Measurements from ENCODE around the gene BTLA. TPM values are rescaled to one million over a fixed set of nuclear protein-coding genes. Genes with fewer than 3 reads are reported as not detected.

The BTLA gene
- total and polyA plus RNA-seq, 2 of the 13 experiments (the other 11 are each of a cell fraction or from before 2014, with no cell fraction given), result not detected

- FAIRE-seq, result no peak
- no peaks in the 10 kb centered on the region for H3K9me3 ChIP-seq (ENCODE audit: low read length)
- H3K79me2 ChIP-seq (ENCODE audit: insufficient read depth, low read length), result no peaks in the 10 kb centered on the region
- H3K9ac ChIP-seq (ENCODE audit: insufficient read depth, low read depth, low read length), result no peak overlapping the region
- H3K4me1 ChIP-seq (ENCODE audit: insufficient read depth, low read length), result no peaks in the 10 kb centered on the region
- no peak overlapping the region for H3K4me3 ChIP-seq (replicated peaks in 1 of 3; ENCODE audit: insufficient read depth in 1 of 3, low read depth in 2 of 3, low read length in 3 of 3)
- in situ Hi-C loops (cut with HindIII; ENCODE audit: extremely low pct_ligation_motif_present, low pct_unique_long_range_greater_than_20kb), result no loop called here
- no peak for ATAC-seq
- no peak for TF ChIP-seq ZNF768 (CRISPR knock-in tag; IDR thresholded peaks at IDR 0.05)
- no peak for TF ChIP-seq ZZZ3 (CRISPR knock-in tag; IDR thresholded peaks at IDR 0.05; ENCODE audit: borderline replicate concordance)
- TF ChIP-seq CSRNP2 (CRISPR knock-in tag; conservative IDR thresholded peaks at IDR 0.05; ENCODE audit: low read depth), result no peak
- no peak for TF ChIP-seq ZBTB38 (CRISPR knock-in tag; IDR thresholded peaks at IDR 0.05)
- no peak for TF ChIP-seq NCOA1 (CRISPR knock-in tag; IDR thresholded peaks at IDR 0.05)
- no peak for TF ChIP-seq MAX (IDR thresholded peaks at IDR 0.05)
- no peak for TF ChIP-seq MBNL3 (CRISPR knock-in tag; conservative IDR thresholded peaks at IDR 0.05)
- H3K4me2 ChIP-seq (ENCODE audit: low read depth, low read length), result no peak overlapping the region
- 0% methylated on average over 3 of the region's 3 CpGs for WGBS (ENCODE audit: low lambda C conversion rate)
- POLR2A ChIA-PET, result no interaction called here
- DNase-seq (ENCODE audit: low spot score), result no peak
- no TSS peak for BruUV-seq (replicated peaks)
- H3K36me3 ChIP-seq (replicated peaks in 1 of 2; ENCODE audit: control insufficient read depth in 1 of 2, insufficient read depth in 2 of 2, low read length in 2 of 2), result no peaks in the 10 kb centered on the region
- no peaks in the 10 kb centered on the region for H4K20me1 ChIP-seq (ENCODE audit: insufficient read depth, low read length)
- intact Hi-C loops (cut with micrococcal nuclease; ENCODE audit: unreplicated experiment), result no loop called here
- no peaks in the 10 kb centered on the region for H3K27me3 ChIP-seq (ENCODE audit: control insufficient read depth in 1 of 2, insufficient read depth in 2 of 2, low read length in 2 of 2)
- CTCF ChIA-PET (ENCODE audit: low intra/inter-chr PET ratio, low total read pairs), result no interaction called here
- no peak overlapping the region for H3K27ac ChIP-seq (ENCODE audit: extremely low read length, insufficient read depth, low read length)
- no peak overlapping the region for H2AFZ ChIP-seq (ENCODE audit: low read length)
Measured at GRCh38 chr3:112429960-112430359, 69.3 kb downstream of the BTLA start.

- H3K79me2 ChIP-seq (ENCODE audit: insufficient read depth, low read length), result no peaks in the 10 kb centered on the region
- no peak for FAIRE-seq
- H4K20me1 ChIP-seq (ENCODE audit: insufficient read depth, low read length), result no peaks in the 10 kb centered on the region
- no peaks in the 10 kb centered on the region for H3K9me3 ChIP-seq (ENCODE audit: low read length)
- intact Hi-C loops (cut with micrococcal nuclease; ENCODE audit: unreplicated experiment), result no loop called here
- no TSS peak for BruUV-seq (replicated peaks)
- ChIA-PET CTCF (ENCODE audit: low intra/inter-chr PET ratio, low total read pairs) (no interaction called here), POLR2A (no interaction called here)
- no peaks in the 10 kb centered on the region for H3K36me3 ChIP-seq (replicated peaks in 1 of 2; ENCODE audit: control insufficient read depth in 1 of 2, insufficient read depth in 2 of 2, low read length in 2 of 2)
- no peak overlapping the region for H2AFZ ChIP-seq (ENCODE audit: low read length)
- no peaks in the 10 kb centered on the region for H3K4me1 ChIP-seq (ENCODE audit: insufficient read depth, low read length)
- no peaks in the 10 kb centered on the region for H3K27me3 ChIP-seq (ENCODE audit: control insufficient read depth in 1 of 2, insufficient read depth in 2 of 2, low read length in 2 of 2)
- 8% methylated on average over 5 of the region's 5 CpGs for WGBS (ENCODE audit: low lambda C conversion rate)
- in situ Hi-C loops (cut with HindIII; ENCODE audit: extremely low pct_ligation_motif_present, low pct_unique_long_range_greater_than_20kb), result no loop called here
- no peak overlapping the region for H3K27ac ChIP-seq (ENCODE audit: extremely low read length, insufficient read depth, low read length)
- H3K4me3 ChIP-seq (replicated peaks in 1 of 3; ENCODE audit: insufficient read depth in 1 of 3, low read depth in 2 of 3, low read length in 3 of 3), result no peak overlapping the region
- no peak overlapping the region for H3K9ac ChIP-seq (ENCODE audit: insufficient read depth, low read depth, low read length)
- DNase-seq (ENCODE audit: low spot score), result no peak
- no peak for ATAC-seq
- H3K4me2 ChIP-seq (ENCODE audit: low read depth, low read length), result no peak overlapping the region
- TF ChIP-seq USF2 (IDR thresholded peaks at IDR 0.05; ENCODE audit: low read depth, low read length) (no peak), USF2 (CRISPR knock-in tag; IDR thresholded peaks at IDR 0.05; ENCODE audit: borderline replicate concordance) (no peak), ZSCAN20 (CRISPR knock-in tag; IDR thresholded peaks at IDR 0.05; ENCODE audit: borderline replicate concordance) (no peak), ZNF207 (IDR thresholded peaks at IDR 0.05; ENCODE audit: borderline replicate concordance) (no peak), NFE2 (CRISPR knock-in tag; IDR thresholded peaks at IDR 0.05) (no peak), ZNF260 (CRISPR knock-in tag; IDR thresholded peaks at IDR 0.05; ENCODE audit: borderline replicate concordance, low read depth) (no peak), FUBP1 (CRISPR knock-in tag; IDR thresholded peaks at IDR 0.05; ENCODE audit: borderline replicate concordance) (no peak), SYNCRIP (IDR thresholded peaks at IDR 0.05; ENCODE audit: insufficient read depth, low read depth, low read length) (no peak)
Measured at GRCh38 chr3:112427123-112427522, 72.1 kb downstream of the BTLA start.

All from HepG2 (cell line).